Mammary epithelial cell (primary cell): Measurements from ENCODE around the gene CCDC88C.

Source experiments
- CTCF ChIP-seq, 2 donors: IDR thresholded peaks in 1 of 2; conservative IDR thresholded peaks in 1 of 2; 2 replicates each; pipeline ENCODE4 v1.5.1; 2011 to 2012; ENCODE audit warnings: inconsistent platforms in 2 of 2, low read length in 2 of 2, mild to moderate bottlenecking in 2 of 2, control low read depth in 1 of 2, low read depth in 1 of 2; ENCODE audit not compliant: insufficient read depth in 1 of 2; ENCODE audit errors: extremely low read depth in 1 of 2
- EZH2 ChIP-seq: IDR thresholded peaks from 2 replicates; pipeline ENCODE4 v1.6.1; 2012; ENCODE audit warnings: low read length, inconsistent platforms, borderline replicate concordance

GRCh38 chr14:91293281-91293680, 124.3 kb downstream of the CCDC88C start:
- TF ChIP-seq CTCF (conservative IDR thresholded peaks at IDR 0.05 in 1 of 2, IDR thresholded peaks at IDR 0.05 in 1 of 2; ENCODE audit: extremely low read depth in 1 of 2, insufficient read depth in 1 of 2, low read depth in 1 of 2, low read length in 2 of 2) (no peak), EZH2 (no peak)
